ENCODE measurements around the gene GTF2IRD1. TPM values are rescaled to one million over a fixed set of nuclear protein-coding genes. Genes with fewer than 3 reads are reported as not detected.

The GTF2IRD1 gene
- total RNA-seq, 1 experiment from 2014 or later, result 34.3 TPM

DNA sequence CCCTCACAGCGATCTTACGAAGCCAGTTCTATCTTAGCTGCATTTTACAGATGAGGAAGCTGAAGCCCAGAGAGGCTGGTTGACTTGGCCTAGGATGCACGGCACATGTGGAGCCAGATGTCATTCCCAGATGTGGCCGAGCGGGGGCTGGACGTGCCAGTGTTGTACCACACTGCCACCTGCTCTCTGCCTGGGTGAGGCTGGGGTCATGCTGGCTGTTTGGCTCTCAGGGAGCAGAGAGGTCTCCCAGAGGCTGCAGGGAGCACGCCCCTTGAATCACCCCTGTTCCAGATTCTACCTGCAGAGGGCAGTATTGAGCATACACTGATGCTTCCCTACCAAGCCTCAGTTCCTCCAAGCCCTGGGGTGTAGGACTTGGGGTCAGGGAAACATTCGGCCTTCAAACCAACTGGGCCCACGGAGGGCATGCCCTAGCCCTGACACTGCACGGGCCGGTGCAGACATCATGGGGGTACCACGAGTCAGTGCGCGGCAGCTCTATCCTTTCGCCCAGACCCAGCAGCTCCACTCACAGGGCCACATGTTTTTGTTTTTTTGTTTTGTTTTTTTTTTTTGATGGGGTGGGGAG is 3.8 kb upstream of the GTF2IRD1 start:
- Mint-ChIP-seq H3K27me3 (ENCODE audit: low read depth) (peaks cover 3% of the 10 kb centered on the region), H3K9me3 (peaks cover 0 to 6% of the 10 kb centered on the region in 2 experiments; a peak in 3 of 5 replicates), H3K36me3 (ENCODE audit: insufficient read depth in 1 of 3, low read depth in 3 of 3) (no peaks in the 10 kb centered on the region; a peak in 1 of 7 replicates), H3K27ac (no peak overlapping the region; a peak in 2 of 7 replicates), H3K4me1 (peaks cover 7% of the 10 kb centered on the region in 2 experiments), H3K4me3 (no peak overlapping the region)
- peak; percentile 91 for DNase-seq
- Histone ChIP-seq H4K5ac (ENCODE audit: insufficient read length, low read depth, low read length) (no peak overlapping the region), H3K4me2 (ENCODE audit: insufficient read depth, insufficient read length, low read length) (no peak overlapping the region), H3K9ac (ENCODE audit: extremely low read depth, insufficient read length, low read length) (no peak overlapping the region), H3T11ph (ENCODE audit: low read length) (no peak overlapping the region), H3K23me2 (ENCODE audit: insufficient read length, low read depth, low read length, poor library complexity, severe bottlenecking) (no peaks in the 10 kb centered on the region), H3K79me2 (ENCODE audit: insufficient read depth, low read length) (no peaks in the 10 kb centered on the region; the same call in 1 of the 2 replicates), H2BK15ac (ENCODE audit: low read depth, low read length) (no peak overlapping the region), H3K56ac (ENCODE audit: insufficient read length, low read depth, low read length) (no peak overlapping the region), H3K14ac (ENCODE audit: insufficient read depth, low read length) (no peak overlapping the region), H2BK120ac (ENCODE audit: low read depth, low read length, poor library complexity, severe bottlenecking) (no peak overlapping the region), H2BK12ac (ENCODE audit: insufficient read length, low read depth, low read length) (no peak overlapping the region), H4K8ac (replicated peaks; ENCODE audit: insufficient read length, low read depth, low read length) (no peak overlapping the region), H4K91ac (ENCODE audit: insufficient read length, low read depth, low read length) (no peak overlapping the region), H3K79me1 (ENCODE audit: insufficient read depth, low read depth, low read length, poor library complexity, severe bottlenecking) (peaks cover under 1% of the 10 kb centered on the region), H3K4ac (ENCODE audit: low read depth, low read length) (no peak overlapping the region), H2AK5ac (ENCODE audit: insufficient read length, low read length) (no peak overlapping the region), H3K9me3 (ENCODE audit: control insufficient read depth, low read depth, low read length) (no peaks in the 10 kb centered on the region), H3K27ac (ENCODE audit: insufficient read length, low read depth, low read length) (no peak overlapping the region), H2AFZ (ENCODE audit: low read length) (no peak overlapping the region), H4K20me1 (ENCODE audit: control insufficient read depth, insufficient read depth, insufficient read length) (no peaks in the 10 kb centered on the region), H3K18ac (ENCODE audit: insufficient read length, low read depth, low read length) (no peak overlapping the region), H3K4me1 (ENCODE audit: insufficient read depth, low read length) (no peaks in the 10 kb centered on the region; the same call in 1 of the 2 replicates), H3K23ac (ENCODE audit: insufficient read length, low read depth, low read length) (no peak overlapping the region), H2BK5ac (ENCODE audit: insufficient read length, low read length) (no peak overlapping the region), H2BK20ac (ENCODE audit: low read depth, low read length, poor library complexity, severe bottlenecking) (no peak overlapping the region), H3K27me3 (ENCODE audit: insufficient read depth, low read length) (no peaks in the 10 kb centered on the region)
- no CpG with 5 or more reads among the region's 15 CpGs for WGBS (ENCODE audit: extremely low coverage, insufficient read length, low lambda C conversion rate)
- TF ChIP-seq, protein P1, sequence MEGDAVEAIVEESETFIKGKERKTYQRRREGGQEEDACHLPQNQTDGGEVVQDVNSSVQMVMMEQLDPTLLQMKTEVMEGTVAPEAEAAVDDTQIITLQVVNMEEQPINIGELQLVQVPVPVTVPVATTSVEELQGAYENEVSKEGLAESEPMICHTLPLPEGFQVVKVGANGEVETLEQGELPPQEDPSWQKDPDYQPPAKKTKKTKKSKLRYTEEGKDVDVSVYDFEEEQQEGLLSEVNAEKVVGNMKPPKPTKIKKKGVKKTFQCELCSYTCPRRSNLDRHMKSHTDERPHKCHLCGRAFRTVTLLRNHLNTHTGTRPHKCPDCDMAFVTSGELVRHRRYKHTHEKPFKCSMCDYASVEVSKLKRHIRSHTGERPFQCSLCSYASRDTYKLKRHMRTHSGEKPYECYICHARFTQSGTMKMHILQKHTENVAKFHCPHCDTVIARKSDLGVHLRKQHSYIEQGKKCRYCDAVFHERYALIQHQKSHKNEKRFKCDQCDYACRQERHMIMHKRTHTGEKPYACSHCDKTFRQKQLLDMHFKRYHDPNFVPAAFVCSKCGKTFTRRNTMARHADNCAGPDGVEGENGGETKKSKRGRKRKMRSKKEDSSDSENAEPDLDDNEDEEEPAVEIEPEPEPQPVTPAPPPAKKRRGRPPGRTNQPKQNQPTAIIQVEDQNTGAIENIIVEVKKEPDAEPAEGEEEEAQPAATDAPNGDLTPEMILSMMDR (conservative IDR thresholded peaks at IDR 0.05), result peak; percentile 93

All from H9 (cell line).